Activated T-cell treated with anti-CD3 and anti-CD28 coated beads for 1 hour (primary cell): ENCODE measurements around the gene PRDM10.
"Not testable (repeated sequence)": the region's sequence is repeated elsewhere in the genome, so short reads cannot be mapped to it uniquely, and the experiment has no call there.

Source experiments
- DNase-seq: peaks from one replicate; pipeline ENCODE4 v3.0.0-alpha.2; 2020; ENCODE audit warnings: low read depth

The PRDM10 gene

GRCh38 chr11:130002352-130002845, at the start of gene PRDM10:
TSS of gene PRDM10 (minus strand) at chr11:130002835. CDS start at chr11:129960964, 41,871 bp downstream.
- peak; percentile 87 for DNase-seq

GRCh38 chr11:130051082-130051481, 48.4 kb upstream of the PRDM10 start:
- DNase-seq, result no peak

GRCh38 chr11:130050257-130050656, 47.6 kb upstream of the PRDM10 start:
- no peak for DNase-seq

GRCh38 chr11:130049328-130049771, 46.7 kb upstream of the PRDM10 start:
- no peak for DNase-seq

GRCh38 chr11:130047141-130047540, 44.5 kb upstream of the PRDM10 start:
- no peak for DNase-seq

- no peak for DNase-seq
These were observed 40.9 kb upstream of the PRDM10 start for GRCh38 chr11:130043575-130043974.

- no peak for DNase-seq
These were observed 39.5 kb upstream of the PRDM10 start for GRCh38 chr11:130042093-130042591.

- DNase-seq, result no peak
These were observed 37.8 kb upstream of the PRDM10 start for GRCh38 chr11:130040281-130040940.

- DNase-seq, result no peak
These were observed 35.4 kb upstream of the PRDM10 start for GRCh38 chr11:130037881-130038585.

GRCh38 chr11:130037058-130037457, 34.4 kb upstream of the PRDM10 start:
- DNase-seq, result no peak

GRCh38 chr11:130034236-130034635, 31.6 kb upstream of the PRDM10 start:
- no peak for DNase-seq

GRCh38 chr11:130032931-130033330, 30.3 kb upstream of the PRDM10 start:
- no peak for DNase-seq

- no peak for DNase-seq
These were observed 29.3 kb upstream of the PRDM10 start for GRCh38 chr11:130031945-130032344.

GRCh38 chr11:130031056-130031455, 28.4 kb upstream of the PRDM10 start:
- DNase-seq, result no peak

GRCh38 chr11:130029137-130029536, 26.5 kb upstream of the PRDM10 start:
- no peak for DNase-seq

- no peak for DNase-seq
These were observed 22.7 kb upstream of the PRDM10 start for GRCh38 chr11:130025371-130025770.

GRCh38 chr11:130024361-130024760, 21.7 kb upstream of the PRDM10 start:
- DNase-seq, result no peak

- DNase-seq, result no peak
These were observed 20.6 kb upstream of the PRDM10 start for GRCh38 chr11:130023204-130023603.

GRCh38 chr11:130022799-130023198, 20.2 kb upstream of the PRDM10 start:
- no peak for DNase-seq

GRCh38 chr11:130021606-130022005, 19.0 kb upstream of the PRDM10 start:
- not testable (repeated sequence) for DNase-seq

GRCh38 chr11:130020323-130020722, 17.7 kb upstream of the PRDM10 start:
- no peak for DNase-seq

GRCh38 chr11:130015846-130016245, 13.2 kb upstream of the PRDM10 start:
- DNase-seq, result not testable (repeated sequence)

GRCh38 chr11:130008326-130008725, 5.7 kb upstream of the PRDM10 start:
- DNase-seq, result no peak
